B cell (primary cell): ENCODE data around the gene IPO11.

Experiments used
- EZH2 ChIP-seq: IDR thresholded peaks from 2 replicates; pipeline ENCODE4 v1.6.1; 2012; ENCODE audit warnings: borderline replicate concordance, low read depth, mild to moderate bottlenecking, moderate library complexity, low read length; ENCODE audit not compliant: insufficient read depth, poor library complexity, severe bottlenecking
- TF ChIP-seq, protein P1 (sequence below): fragments of 200-600 bp; IDR thresholded peaks from one replicate; pipeline ENCODE4 v1.8.0; 2022; ENCODE audit warnings: antibody characterized with exemption, mild to moderate bottlenecking

DNA sequence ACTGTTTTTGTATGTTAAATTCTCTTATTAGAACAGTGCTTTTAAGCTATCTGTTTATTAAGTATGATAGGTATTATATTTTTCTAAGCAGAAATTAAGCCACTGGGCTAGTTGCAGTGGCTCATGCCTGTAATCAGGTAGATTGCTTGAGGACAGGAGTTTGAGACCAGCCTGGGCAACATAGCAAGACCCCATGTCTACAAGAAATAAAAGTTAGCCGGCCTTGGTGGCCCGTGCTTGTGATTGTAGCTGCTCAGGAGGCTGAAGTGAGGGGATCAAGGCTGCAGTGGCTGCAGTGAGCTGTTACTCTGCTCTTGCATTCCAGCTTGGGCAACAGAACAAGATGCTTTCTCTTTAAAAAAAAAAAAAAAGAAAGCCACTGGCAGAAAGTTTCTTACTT lies 121.0 kb downstream of the IPO11 start:
- TF ChIP-seq, protein P1, sequence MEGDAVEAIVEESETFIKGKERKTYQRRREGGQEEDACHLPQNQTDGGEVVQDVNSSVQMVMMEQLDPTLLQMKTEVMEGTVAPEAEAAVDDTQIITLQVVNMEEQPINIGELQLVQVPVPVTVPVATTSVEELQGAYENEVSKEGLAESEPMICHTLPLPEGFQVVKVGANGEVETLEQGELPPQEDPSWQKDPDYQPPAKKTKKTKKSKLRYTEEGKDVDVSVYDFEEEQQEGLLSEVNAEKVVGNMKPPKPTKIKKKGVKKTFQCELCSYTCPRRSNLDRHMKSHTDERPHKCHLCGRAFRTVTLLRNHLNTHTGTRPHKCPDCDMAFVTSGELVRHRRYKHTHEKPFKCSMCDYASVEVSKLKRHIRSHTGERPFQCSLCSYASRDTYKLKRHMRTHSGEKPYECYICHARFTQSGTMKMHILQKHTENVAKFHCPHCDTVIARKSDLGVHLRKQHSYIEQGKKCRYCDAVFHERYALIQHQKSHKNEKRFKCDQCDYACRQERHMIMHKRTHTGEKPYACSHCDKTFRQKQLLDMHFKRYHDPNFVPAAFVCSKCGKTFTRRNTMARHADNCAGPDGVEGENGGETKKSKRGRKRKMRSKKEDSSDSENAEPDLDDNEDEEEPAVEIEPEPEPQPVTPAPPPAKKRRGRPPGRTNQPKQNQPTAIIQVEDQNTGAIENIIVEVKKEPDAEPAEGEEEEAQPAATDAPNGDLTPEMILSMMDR: no peak
- TF ChIP-seq EZH2: no peak
